Stimulated activated CD8-positive, alpha-beta memory T cell treated with anti-CD3 and anti-CD28 coated beads, Interleukin-7, amount 100 ng/mL, for 24 hours (primary cell): ENCODE data around the gene MTOR.

Experiments used
- DNase-seq: peaks from one replicate; pipeline ENCODE4 v3.0.0-alpha.2; 2020; ENCODE audit warnings: low read depth

MTOR gene

DNA sequence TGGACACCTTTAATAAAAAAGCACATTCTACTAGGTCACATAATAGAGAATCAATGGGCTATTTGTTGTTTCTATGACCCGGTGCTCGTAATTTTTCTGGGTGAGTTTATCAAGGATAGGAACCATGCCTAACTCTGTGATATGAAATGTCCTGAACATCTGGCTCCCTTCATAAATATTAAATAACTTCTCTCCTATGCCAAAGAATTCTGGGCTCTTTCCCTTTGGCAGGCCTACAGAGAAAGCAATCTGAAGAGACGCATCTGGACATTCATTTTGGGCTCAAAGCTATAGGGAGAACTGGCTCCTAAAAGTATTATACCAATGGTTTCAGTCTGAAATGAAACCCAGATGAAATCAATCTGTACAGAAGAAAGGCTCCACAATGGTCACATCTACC is 112.0 kb downstream of the MTOR start:
- no peak for DNase-seq

DNA sequence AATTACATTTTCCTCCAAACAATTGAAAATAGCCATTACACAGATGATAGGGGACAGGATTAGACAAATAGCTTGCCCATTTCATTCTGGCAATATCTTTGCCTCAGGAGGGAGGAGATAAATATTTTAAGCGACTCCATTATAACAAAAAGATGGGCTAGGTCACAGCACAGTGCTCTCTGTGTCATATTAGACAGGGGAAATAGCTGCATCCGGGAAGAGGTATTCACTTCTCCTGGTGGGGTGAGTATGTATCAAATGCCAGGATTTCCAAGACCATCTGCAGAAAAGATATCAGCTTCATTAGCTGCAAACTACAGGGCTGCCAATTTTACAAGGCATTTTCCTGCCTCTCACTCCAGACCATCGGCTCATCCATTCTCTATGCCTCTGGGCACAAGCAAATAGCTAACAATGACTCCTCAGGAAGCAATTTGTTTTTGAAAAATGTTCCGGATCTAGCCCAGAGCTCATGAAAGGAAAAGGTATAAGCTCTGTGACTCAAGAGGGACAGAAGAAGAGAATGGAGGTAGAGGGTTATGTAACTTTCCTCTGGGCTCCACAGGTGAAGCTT is 115.1 kb downstream of the MTOR start:
- no peak for DNase-seq

DNA sequence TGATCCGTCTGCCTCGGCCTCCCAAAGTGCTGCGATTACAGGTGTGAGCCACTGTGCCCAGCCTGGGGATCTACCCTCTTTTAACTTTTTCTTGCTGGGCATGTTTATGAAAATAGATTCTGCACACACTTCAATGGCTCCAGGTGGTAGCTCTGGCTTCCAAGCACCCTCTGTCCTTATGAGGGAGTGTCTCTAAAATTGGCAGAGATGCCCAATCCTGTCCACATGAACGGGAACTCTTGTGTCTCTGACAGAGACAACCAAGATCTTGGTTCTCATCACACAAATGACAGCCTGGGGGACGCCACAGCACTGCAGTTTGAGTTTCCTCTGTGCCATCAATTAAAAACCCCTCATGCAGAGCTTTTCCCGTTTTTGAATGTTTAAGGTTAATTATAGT is 116.6 kb downstream of the MTOR start:
- no peak for DNase-seq

DNA sequence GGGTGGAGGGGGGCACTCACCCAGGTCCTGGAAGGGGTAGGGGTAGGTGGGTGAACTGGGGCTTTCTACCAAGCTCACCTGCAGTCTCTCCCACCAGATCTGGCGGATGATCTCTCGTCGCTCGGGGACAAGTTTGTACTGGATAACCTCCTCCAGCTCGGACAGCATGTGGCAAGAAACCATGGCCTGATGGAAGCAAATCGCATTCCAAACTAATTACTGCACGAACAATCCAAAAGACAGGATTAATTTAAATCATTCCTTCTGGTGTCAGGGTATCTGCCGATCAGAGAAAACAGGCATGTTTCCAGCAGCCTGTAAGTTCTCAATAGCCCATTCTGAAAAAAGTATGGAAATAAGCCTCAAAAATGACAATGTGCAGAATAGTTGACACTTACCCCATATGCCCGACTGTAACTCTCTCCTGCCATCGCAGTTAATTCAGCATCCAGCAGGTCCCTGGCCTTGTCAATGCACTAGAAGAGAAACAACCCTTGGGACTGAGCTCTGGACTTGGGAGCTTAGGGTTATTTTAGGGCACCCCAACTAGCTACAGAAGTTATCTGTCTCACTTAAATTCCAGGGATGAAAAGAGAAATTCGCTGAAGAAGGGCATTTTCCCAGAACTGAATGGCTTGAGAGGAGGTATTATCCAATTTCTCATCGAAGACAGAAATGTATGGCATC is 117.6 kb downstream of the MTOR start:
- no peak for DNase-seq

DNA sequence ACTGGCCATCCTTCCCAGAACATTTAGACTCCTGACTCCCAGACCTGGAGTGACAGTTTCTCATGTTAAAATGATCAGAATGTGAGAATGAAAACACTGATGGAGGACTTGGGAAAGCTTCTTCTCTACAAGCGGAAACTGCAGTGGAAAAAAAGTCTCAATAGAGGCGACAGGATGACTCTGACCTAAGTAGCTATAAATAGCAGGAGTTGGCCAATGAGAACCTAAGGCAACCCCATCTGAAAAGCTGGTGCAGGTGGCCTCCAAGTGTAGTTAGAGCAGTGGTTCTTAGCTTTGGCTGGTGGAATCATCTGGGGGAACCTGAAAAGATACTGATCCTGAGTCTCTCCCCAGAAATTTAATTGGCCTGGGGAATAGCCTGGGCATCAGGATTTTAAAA is 118.4 kb downstream of the MTOR start:
- DNase-seq = no peak

DNA sequence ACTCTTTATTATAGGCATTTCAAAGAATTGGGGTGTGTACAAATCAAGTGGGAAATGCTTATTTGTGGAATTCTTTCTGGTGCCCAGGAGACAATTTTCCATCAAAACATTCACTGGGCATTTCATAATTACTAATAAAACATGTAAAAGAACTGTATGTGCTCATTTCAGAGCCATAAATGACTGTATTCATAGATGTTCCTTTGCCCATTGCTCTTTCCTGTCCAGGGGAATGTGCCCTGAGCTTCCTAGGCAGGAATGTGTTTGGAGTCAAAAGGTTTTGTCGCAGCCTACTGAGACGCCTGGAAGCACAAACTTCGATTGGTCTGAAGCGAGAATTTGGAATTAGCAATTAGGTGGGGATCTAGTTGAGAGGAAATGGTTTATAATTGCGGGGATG is 119.0 kb downstream of the MTOR start:
- DNase-seq = no peak

DNA sequence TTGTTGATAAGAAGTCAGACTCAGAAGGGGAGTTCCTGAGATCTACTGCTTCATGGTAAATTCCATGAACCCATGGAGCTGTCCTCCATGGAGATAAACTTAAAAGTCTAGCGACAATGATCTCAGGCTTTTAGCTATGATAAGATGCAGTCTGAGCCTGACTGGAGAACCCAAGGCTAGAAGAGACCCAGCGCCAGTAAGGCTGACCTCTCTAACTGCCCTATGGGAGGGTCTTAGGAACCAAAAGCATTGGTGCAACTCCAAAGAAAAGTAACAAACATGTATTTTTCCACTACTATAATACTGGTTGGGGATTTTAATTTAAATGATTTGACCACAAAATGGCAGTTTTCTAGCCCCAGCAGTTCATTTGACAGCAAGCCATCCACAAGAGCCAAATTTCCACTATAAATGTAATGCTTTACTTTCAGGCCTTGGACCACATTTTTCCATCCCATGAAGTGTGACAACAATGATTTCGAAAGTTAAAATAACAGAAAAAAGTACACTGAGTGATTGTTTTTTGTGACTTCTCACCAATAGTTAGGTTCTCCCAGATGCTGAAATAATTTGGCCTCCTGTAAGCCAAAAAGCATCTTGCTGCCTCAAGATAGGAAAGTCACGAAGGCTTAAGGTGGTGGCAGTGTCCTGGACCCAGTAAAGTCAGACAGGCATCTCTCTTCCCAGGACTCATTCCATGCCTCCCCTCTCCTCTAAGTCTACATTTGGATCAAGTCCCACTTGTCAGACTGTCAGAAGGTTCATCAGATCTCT is 119.5 kb downstream of the MTOR start:
- no peak for DNase-seq

DNA sequence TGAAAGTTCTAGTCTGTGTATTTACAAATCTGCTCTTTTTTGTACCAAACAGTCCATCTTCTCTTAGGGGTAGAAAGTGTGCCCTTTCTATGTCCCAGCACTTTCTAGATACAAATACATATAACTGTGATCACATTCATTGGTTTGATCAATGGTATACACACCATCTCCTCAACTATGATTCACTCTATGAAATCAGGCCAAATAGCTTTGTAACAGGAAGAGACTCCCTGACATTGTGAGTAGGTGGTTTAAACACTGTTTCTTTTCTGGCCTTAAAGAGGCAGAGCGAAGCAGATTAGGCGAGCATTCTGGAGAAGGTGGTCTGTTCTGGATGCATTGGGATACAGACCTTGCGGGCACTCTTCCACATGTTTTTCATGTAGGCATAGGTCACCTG is 123.4 kb downstream of the MTOR start:
- no peak for DNase-seq

DNA sequence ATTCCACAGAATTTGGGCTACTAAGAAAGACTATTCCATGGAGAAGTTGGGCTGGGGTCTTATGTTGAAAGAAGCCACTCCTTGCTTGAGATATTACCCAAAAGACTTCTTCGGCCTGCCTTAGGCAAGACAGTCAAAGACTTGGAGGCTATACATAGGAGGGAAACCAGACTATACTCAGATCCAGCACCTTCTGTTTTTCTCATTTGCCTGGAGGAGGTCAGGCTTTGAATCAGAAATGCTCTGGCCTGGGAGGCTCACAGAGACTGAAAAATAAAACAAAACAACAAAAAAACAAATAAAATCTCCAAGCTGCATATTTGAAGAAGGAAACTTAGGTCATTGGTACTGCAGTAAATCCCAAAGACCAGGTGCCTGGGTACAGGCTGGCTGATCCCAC is 124.3 kb downstream of the MTOR start:
- DNase-seq = no peak

DNA sequence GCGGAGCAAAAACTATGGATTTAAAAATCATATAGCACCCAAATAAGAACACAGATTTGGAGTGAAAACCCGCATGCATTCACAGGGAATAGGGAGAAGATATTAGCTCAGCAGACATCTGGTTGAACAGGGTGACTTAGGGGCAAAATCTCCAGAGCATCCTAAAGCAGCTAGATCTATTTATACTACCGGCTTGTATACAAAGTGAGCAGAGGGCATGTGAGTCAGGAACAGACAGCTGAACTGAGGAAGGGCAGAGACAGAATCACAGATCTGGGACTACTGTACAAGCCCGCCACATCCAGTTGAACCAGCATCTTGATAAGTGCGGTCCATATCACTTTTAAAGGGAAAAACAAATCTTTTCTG is 127.5 kb downstream of the MTOR start:
- DNase-seq = no peak

DNA sequence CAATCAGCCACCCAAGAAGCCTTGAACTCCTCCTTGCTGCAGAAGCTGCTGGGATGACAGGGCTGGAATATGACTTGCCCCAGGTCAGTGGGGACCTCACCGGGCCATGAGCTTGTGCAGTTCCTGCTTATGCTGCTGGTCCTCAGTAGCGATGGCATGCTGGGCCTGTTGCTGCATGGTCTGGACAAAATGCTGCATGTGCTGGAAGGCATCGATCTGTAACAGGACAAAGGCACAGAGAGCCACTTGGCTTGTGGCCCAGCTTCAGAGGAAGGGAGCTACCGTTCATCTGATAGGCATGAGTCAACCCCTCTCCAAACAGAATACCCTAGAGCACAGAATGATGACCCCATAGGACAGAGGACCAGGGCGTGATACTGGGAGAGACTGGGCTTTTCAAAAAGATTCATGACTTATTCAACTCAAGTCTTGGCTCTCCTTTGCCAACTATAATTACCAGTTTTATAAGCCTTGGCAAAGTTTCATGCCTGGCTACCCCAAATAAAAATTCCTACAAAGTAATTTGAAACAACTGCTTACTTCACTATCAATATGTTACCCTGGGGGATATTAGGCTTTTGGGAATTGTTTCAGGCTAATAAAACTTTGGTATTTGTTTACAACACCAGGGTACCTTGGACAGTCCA is 128.0 kb downstream of the MTOR start:
- no peak for DNase-seq

DNA sequence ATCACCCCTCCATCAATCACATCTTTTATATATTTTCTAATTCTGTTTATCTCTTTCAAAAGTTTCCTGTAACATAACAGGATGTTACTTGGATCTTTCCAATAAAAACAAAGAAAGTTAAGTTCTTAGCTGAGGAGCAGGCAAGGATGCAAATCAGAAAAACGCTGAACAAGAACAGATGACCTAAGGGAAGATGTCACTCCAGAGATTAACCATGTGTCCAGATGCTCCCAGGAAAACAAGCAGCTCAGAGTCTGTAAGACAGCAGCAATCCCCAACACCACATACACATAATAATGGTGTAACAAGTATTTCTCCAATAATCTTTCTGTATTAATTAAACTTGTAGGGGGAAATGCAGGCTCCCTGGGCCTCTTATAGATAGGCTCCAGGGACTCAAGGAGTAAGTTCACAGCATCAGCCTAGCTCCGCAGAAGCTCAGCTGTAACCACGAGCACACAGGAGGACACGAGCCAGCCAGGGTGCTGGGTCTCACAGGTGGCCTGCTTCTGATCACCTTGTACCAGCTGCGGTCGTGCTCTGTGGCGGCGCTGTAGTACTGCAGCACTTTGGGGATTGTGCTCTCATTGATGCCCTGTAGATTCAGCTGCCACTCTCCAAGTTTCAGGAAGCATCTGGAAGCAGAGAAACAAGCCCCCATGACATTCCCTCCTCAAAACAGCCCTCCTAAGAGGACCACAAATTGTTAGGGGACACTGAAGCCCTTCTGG is 129.6 kb downstream of the MTOR start:
- DNase-seq = no peak

DNA sequence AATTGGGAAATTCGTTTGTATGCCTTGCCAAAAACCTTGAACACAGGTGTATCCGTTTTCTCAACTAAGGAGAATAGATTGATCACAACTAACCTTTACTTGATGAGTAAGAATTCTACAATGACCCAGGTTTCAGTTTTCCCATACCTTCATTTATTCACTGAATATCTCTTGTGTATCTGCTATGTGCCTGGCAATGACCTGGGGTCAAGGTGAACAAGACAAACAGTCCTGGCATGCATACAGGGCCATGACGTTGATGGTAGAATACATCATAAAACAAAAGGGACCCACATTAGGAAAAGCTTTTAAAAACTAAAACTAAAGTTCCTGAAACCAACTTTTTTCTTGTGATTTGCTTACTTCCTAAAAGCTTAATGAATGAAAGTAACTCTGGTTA is 130.5 kb downstream of the MTOR start:
- DNase-seq = no peak

DNA sequence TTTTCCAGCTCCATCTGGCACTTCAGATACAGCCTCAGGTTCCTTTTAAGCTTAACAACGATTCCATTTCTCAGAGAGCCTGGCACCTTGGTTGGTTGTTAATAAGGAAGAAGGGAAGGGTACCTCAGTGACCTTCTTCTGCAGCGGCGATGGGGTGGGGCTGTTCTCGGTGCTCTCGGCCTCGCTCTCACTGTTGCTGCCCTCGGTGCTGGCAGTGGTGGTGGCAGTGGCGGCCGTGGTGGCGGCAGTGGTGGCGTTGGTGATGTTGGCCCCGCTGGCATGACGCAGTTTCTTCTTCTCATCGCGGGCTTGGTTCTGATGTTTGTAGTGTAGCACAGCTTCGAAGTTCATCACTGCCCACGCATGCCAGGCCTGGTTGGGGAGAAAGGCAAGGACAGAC is 131.9 kb downstream of the MTOR start:
- no peak for DNase-seq

DNA sequence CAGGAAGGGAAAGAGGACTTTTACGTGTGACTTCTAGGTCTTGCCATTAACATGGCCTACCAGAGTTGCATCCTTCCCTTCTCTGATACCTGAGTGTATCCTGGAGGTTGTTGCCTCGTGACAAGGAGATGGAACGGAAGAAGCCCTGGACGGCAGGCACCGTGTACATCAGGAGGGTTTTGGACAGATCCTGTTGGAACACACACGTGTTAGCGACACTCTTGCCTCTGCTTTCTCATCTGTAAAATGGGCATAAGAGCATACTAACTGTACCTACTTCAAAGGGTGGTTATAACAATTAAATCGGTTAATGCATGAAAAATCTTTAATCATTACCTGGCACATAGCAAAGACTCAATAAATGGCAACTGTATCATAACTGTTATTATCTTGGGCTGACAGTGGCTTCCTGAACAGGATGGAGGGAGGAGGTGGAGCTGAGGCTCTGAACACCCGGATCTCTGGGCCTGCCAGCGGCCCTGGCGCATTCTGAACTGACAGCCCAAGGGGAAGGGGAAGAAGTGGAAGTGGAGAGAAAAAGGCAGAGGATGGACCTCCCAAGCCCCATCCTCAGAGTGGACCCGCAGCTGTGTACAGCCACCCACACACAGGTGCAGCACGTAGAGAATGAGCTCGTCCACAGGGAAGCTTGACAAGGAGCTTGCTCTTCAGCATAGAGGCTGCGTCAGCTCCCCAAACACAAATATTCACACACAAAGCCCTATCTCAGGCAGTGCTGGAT is 132.5 kb downstream of the MTOR start:
- DNase-seq = no peak

DNA sequence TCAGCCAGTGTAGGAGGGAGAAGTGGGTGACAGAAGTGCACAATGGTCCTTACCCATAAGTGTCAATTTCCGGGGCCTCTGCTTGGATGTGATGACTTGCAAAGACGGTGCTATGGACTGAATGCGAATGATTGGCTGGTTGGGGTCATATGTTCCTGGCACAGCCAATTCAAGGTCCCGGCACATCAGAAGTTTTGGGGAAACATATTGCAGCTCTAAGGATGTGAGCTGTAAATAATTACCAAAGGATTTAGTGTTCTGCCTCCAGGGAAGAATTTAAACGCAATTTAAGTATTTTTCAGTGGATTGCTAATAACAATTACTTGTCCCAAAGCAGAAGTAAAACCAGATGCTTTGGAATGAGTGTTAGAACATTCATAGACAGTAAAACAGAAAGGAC is 135.8 kb downstream of the MTOR start:
- DNase-seq = no peak

DNA sequence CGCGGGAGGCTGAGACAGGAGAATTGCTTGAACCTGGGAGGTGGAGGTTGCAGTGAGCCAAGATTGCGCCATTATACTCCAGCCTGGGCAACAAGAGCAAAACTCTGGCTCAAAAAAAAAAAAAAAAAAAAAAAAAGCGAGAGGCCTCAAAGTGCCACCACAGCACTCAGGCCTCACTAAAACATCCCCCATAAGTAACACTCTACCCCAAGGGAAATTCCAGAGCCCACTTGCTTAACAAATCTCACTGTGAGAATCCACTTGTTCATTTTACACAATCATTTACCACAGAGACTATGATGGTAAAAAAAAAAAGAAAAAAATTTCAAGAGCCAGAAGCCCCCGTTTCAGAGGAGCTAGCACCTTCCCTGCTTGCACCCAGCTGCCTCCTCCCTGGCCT is 136.4 kb downstream of the MTOR start:
- no peak for DNase-seq

DNA sequence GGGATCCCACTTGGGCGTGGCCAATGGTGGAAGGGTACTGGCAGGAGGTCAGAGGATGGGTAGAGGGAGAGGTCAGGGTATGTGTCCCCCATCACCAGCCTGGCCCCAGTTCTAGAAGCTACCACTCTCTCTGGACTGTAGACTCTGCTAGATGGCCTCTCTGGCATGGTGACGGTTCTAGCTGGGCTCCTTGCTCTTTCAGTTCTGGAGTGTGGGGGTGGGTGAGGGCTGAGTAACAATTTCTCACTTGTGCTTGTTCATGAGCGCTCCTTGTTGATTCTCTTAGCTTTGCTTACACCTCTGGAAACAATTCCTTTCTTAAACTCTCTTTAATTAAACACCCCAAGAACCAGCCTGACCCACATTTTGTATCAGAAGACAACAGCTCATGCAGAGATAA is 137.4 kb downstream of the MTOR start:
- no peak for DNase-seq

DNA sequence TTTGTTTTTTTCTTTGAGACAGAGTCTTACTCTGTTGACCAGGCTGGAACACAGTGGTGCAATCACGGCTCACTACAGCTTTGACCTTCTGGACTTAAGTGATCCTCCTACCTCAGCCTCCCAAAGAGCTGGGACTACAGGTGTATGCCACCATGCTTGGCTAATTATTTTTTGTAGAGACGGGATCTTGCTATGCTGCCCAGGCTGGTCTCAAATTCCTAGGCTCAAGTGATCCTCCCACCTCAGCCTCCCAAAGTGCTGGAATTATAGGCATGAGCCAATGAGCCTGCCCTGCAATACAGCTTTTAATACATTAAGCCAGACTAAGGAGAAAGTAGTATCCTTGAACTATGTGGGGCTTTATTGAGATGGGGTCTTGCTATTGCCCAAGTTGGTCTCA is 146.0 kb downstream of the MTOR start:
- no peak for DNase-seq

DNA sequence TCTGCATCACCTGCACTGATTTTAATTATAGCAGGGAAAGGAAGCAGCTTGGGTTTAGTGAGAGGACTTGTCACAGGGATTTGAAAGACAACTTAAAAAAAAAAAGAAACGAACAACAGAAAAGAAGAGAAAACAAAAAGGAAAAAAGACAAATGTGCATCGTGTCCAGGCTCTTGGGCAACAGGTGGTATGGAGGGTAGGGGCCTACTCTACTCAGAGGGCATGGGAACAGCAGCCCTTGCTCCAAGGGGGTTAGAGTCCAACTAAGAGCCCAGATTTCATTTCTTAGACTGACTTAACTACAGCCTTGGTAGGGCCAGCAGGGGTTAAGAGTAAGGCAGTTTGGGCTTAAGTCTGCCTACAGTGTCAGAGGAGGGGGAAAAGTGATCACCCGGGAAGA is 147.4 kb downstream of the MTOR start:
- DNase-seq = no peak

DNA sequence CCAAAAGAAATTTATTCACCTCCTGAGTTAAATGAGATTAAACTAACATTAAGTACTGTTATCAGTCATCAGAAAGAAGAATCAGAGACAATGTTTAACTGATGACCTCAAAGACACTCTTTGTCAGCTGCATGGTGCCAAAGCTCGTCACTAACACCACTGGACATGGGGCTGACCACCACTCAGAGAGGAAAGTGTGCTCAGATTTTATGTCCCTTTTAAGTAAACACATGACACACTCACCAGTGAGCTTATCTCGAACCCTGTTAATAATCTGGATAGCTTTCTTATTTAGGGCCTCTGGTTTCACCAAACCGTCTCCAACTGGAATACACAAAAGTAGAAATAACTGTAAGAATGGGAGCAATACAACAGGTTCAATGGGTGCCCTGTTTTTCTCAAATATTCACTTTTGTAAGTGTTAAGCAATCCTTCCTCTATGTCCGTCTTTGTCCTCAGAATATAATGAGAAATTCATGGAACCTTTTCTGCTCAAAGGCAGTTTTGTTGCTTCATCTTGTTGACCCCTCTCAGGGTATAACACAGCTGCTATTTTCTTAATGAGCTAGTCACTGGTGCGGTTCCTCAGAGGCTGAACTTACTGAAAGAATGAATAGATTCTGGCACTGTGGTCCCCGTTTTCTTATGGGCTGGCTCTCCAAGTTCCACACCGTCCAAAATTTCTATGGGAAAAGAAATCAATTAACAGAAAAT is 153.1 kb downstream of the MTOR start:
- no peak for DNase-seq
